Measurements from ENCODE around the gene LDB1. TPM values are rescaled to one million over a fixed set of nuclear protein-coding genes. Genes with fewer than 3 reads are reported as not detected.

LDB1 gene
- total and polyA plus RNA-seq, 11 donors = 29.5 to 63.2 (median 45.7) TPM

- no peak for ATAC-seq
- H3K27me3 ChIP-seq = no peaks in the 10 kb centered on the region
- peaks cover 0 to 23% (median 6%) of the 10 kb centered on the region in 9 donors for H3K36me3 ChIP-seq
- no peak for DNase-seq
- H3K9me3 ChIP-seq = no peaks in the 10 kb centered on the region
- H3K4me1 ChIP-seq = no peaks in the 10 kb centered on the region
- no peak overlapping the region for H3K27ac ChIP-seq
- H3K4me3 ChIP-seq = no peak overlapping the region
- TF ChIP-seq POLR2A (IDR thresholded peaks at IDR 0.05) = no peak
- no peak for TF ChIP-seq CTCF (IDR thresholded peaks at IDR 0.05)
- 88 to 93% (median 92%) methylated on average over 5 of the region's 5 CpGs for WGBS, 4 donors
- intact Hi-C loops (cut with DNase I) = no loop called here
These were observed 19.0 kb downstream of the LDB1 start for GRCh38 chr10:102101152-102101551.

- no peak for DNase-seq
- no peak for TF ChIP-seq POLR2A (IDR thresholded peaks at IDR 0.05)
- WGBS, 4 donors = 95 to 99% (median 96%) methylated on average over 7 of the region's 7 CpGs
- no peak for ATAC-seq
- H3K27me3 ChIP-seq = no peaks in the 10 kb centered on the region
- peaks cover 0 to 14% (median 0%) of the 10 kb centered on the region in 9 donors for H3K36me3 ChIP-seq
- no peak overlapping the region for H3K27ac ChIP-seq
- intact Hi-C loops (cut with DNase I) = no loop called here
- no peaks in the 10 kb centered on the region for H3K9me3 ChIP-seq
- H3K4me1 ChIP-seq = no peaks in the 10 kb centered on the region
- H3K4me3 ChIP-seq = no peak overlapping the region
These were observed 23.7 kb downstream of the LDB1 start for GRCh38 chr10:102096449-102096848.

GRCh38 chr10:102090772-102091171 lies 29.4 kb downstream of the LDB1 start:
- Histone ChIP-seq H3K4me1 (peaks cover 0 to 8% (median 0%) of the 10 kb centered on the region in 12 donors), H3K27ac (no peak overlapping the region), H3K36me3 (no peaks in the 10 kb centered on the region), H3K9me3 (no peaks in the 10 kb centered on the region), H3K27me3 (no peaks in the 10 kb centered on the region), H3K4me3 (no peak overlapping the region)
- ATAC-seq = no peak
- TF ChIP-seq POLR2A (IDR thresholded peaks at IDR 0.05) = no peak
- TF ChIP-seq CTCF (IDR thresholded peaks at IDR 0.05) = no peak
- intact Hi-C loops (cut with DNase I) = no loop called here
- 19 to 39% (median 24%) methylated on average over 2 of the region's 2 CpGs for WGBS, 4 donors
- DNase-seq = no peak

GRCh38 chr10:102086196-102086595 lies 34.0 kb downstream of the LDB1 start:
- H3K36me3 ChIP-seq = no peaks in the 10 kb centered on the region
- ATAC-seq = no peak

More at GRCh38 chr10:102086196-102086595, 34.0 kb downstream of the LDB1 start:
- intact Hi-C loops (cut with DNase I) = no loop called here
- DNase-seq = no peak
- no peaks in the 10 kb centered on the region for H3K9me3 ChIP-seq
- H3K27me3 ChIP-seq = no peaks in the 10 kb centered on the region
- no peak for TF ChIP-seq CTCF (IDR thresholded peaks at IDR 0.05)
- peaks cover 0 to 8% (median 0%) of the 10 kb centered on the region in 12 donors for H3K4me1 ChIP-seq
- no peak overlapping the region for H3K4me3 ChIP-seq
- no peak overlapping the region for H3K27ac ChIP-seq
- 94 to 96% (median 95%) methylated on average over 8 of the region's 8 CpGs for WGBS, 4 donors

Measured in heart left ventricle (tissue), 16 donors.